Breast epithelium (tissue), 4 donors: ENCODE data around the gene TRMT2A. TPM values are rescaled to one million over a fixed set of nuclear protein-coding genes. Genes with fewer than 3 reads are reported as not detected.

Experiments
- DNase-seq, 2 donors: peaks; one replicate each; pipeline ENCODE4 v3.0.0-alpha.2; 2019; ENCODE audit warnings: low spot score in 2 of 2
- H3K27ac ChIP-seq, 2 donors: fragments of 200-600 bp; sonication (generic) in 1 of 2; one replicate each; pipeline ENCODE4 v1.5.1; 2016 to 2019; ENCODE audit warnings: mild to moderate bottlenecking in 1 of 2
- H3K27me3 ChIP-seq, 2 donors: fragments of 200-600 bp; sonication (generic) in 1 of 2; one replicate each; pipeline versions ENCODE4 v1.5.1 to v1.6.0; 2017 to 2019; ENCODE audit warnings: control low read depth in 1 of 2, mild to moderate bottlenecking in 1 of 2
- H3K36me3 ChIP-seq: fragments of 200-600 bp; one replicate; pipeline ENCODE4 v1.5.1; 2019
- H3K4me1 ChIP-seq, 2 donors: fragments of 200-600 bp; sonication (generic); one replicate each; pipeline ENCODE4 v1.5.1; 2016 to 2019; ENCODE audit warnings: control low read depth in 1 of 2
- H3K4me3 ChIP-seq, 3 donors: fragments of 200-600 bp; sonication (generic); 1 replicate in 2 of 3; 2 replicates in 1 of 3; pipeline ENCODE4 v1.5.1; 2016 to 2019; ENCODE audit warnings: mild to moderate bottlenecking in 3 of 3, moderate library complexity in 2 of 3
- H3K9me3 ChIP-seq, 2 donors: fragments of 200-600 bp; sonication (generic) in 1 of 2; one replicate each; pipeline ENCODE4 v1.5.1; 2016 to 2019; ENCODE audit warnings: control low read depth in 1 of 2
- CTCF ChIP-seq, 3 donors: fragments of 450-650 bp; IDR thresholded peaks; one replicate each; pipeline ENCODE4 v1.5.1; 2016 to 2017; ENCODE audit warnings: antibody characterized with exemption in 3 of 3, mild to moderate bottlenecking in 3 of 3, moderate library complexity in 3 of 3
- POLR2A ChIP-seq: fragments of 450-650 bp; IDR thresholded peaks from one replicate; pipeline ENCODE4 v1.6.1; 2016; ENCODE audit warnings: antibody characterized with exemption, mild to moderate bottlenecking, moderate library complexity
- POLR2AphosphoS5 ChIP-seq, 3 donors: sonication (generic); formaldehyde crosslinking; IDR thresholded peaks; one replicate each; pipeline ENCODE4 v1.6.1; 2017; ENCODE audit warnings: antibody characterized with exemption in 3 of 3
- intact Hi-C: fragments of 100-400 bp; cut with DNase I; formaldehyde crosslinking; loops from one replicate; pipeline ENCODE4 v1.15.1; 2023; ENCODE audit warnings: low total_unique reads
- total RNA-seq, 3 donors: library from RNA; depleted of rRNA; stranded (reverse); fragments of >200 nt; gene quantifications; one replicate each; pipeline ENCODE4 v1.1.0, GENCODE V29; 2016

TRMT2A gene
- total RNA-seq, 3 donors from 2014 or later, result 49.8 to 72.4 (median 51.1) TPM

GRCh38 chr22:20092477-20092854 is 24.6 kb downstream of the TRMT2A start:
- intact Hi-C loops, result no loop called here
- H3K36me3 ChIP-seq, result peaks cover 23% of the 10 kb centered on the region
- no peaks in the 10 kb centered on the region for H3K9me3 ChIP-seq
- H3K27ac ChIP-seq, result no peak overlapping the region
- no peak for DNase-seq
- H3K4me3 ChIP-seq, result no peak overlapping the region
- no peaks in the 10 kb centered on the region for H3K27me3 ChIP-seq
- no peak for TF ChIP-seq CTCF (IDR thresholded peaks at IDR 0.05)
- TF ChIP-seq POLR2AphosphoS5 (IDR thresholded peaks at IDR 0.05), result no peak
- no peak for TF ChIP-seq POLR2A
- no peaks in the 10 kb centered on the region for H3K4me1 ChIP-seq

GRCh38 chr22:20091690-20092476 is 25.1 kb downstream of the TRMT2A start:
- Histone ChIP-seq H3K4me1 (no peaks in the 10 kb centered on the region), H3K9me3 (no peaks in the 10 kb centered on the region), H3K27ac (no peak overlapping the region), H3K36me3 (peaks cover 23% of the 10 kb centered on the region), H3K27me3 (no peaks in the 10 kb centered on the region), H3K4me3 (no peak overlapping the region)
- TF ChIP-seq CTCF (IDR thresholded peaks at IDR 0.05), result no peak
- no peak for TF ChIP-seq POLR2AphosphoS5 (IDR thresholded peaks at IDR 0.05)
- no peak for TF ChIP-seq POLR2A
- no peak for DNase-seq
- intact Hi-C loops, result no loop called here

- DNase-seq, result no peak
- Histone ChIP-seq H3K27ac (no peak overlapping the region), H3K36me3 (peaks cover 30% of the 10 kb centered on the region), H3K4me3 (no peak overlapping the region), H3K27me3 (no peaks in the 10 kb centered on the region), H3K4me1 (no peaks in the 10 kb centered on the region), H3K9me3 (no peaks in the 10 kb centered on the region)
- no peak for TF ChIP-seq CTCF (IDR thresholded peaks at IDR 0.05)
- no peak for TF ChIP-seq POLR2A
- no peak for TF ChIP-seq POLR2AphosphoS5 (IDR thresholded peaks at IDR 0.05)
- intact Hi-C loops, result no loop called here
Measured at GRCh38 chr22:20090730-20091240, 26.2 kb downstream of the TRMT2A start.

- intact Hi-C loops, result no loop called here
- peaks cover 30% of the 10 kb centered on the region for H3K36me3 ChIP-seq
- no peak for DNase-seq
- no peak for TF ChIP-seq CTCF (IDR thresholded peaks at IDR 0.05)
- no peak for TF ChIP-seq POLR2AphosphoS5 (IDR thresholded peaks at IDR 0.05)
- no peaks in the 10 kb centered on the region for H3K9me3 ChIP-seq
- no peaks in the 10 kb centered on the region for H3K4me1 ChIP-seq
- H3K27me3 ChIP-seq, result no peaks in the 10 kb centered on the region
- H3K4me3 ChIP-seq, result no peak overlapping the region
- no peak overlapping the region for H3K27ac ChIP-seq
Measured at GRCh38 chr22:20089977-20090729, 26.9 kb downstream of the TRMT2A start.
